ENCODE results near the gene DECR2. TPM values are rescaled to one million over a fixed set of nuclear protein-coding genes. Genes with fewer than 3 reads are reported as not detected.
A peak's percentile ranks its signal among the peaks of the same experiment; 100 is the strongest.

The DECR2 gene
- total and polyA plus RNA-seq, 8 donors = 5.8 to 149 (median 21.7) TPM

DNA sequence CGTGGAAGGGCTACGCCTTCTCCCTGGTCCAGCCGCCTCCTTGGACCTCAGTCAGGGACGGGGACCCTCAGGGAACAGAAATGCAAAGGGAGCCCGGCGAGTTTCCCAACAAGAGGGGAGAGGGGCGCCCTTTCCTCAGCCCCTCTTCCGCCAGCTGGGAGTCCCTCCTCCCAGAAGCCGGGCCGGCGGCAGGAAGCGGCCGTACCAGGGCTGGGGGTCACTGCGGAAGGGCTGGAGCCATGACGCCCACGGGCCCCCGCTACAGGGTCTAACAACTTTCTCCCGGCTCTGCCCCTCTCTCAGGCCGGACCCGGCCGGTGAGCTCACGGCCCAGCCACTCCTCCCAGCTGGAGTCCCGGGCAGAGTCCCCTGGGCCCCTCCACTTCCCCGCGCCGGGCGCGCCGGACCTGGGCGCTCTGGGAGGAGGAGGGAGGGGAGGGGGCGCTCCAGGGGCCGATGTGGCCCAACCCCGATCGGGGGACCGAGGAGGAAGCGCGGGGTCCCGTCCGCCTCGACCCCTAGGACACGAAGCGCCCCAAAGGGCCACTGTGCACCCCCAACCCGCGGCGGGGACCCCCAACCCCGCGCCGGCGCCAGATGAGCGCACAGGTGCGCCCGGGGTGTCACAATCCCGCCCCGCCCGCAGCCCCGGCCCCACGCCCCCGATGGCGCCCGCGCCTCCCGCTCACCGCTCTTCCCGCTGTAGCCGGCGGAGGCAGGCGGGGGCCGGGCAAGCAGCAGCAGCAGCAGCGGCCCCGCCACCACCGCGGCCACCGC, 20.5 kb upstream of the DECR2 start:
- peak in 1 of 2 donors; percentile 73 for DNase-seq
- 0 to 5% (median 1%) methylated on average over 8 to 72 of the region's 73 CpGs for WGBS, 5 donors
- Histone ChIP-seq H3K4me1 (peaks cover 42 to 59% (median 52%) of the 10 kb centered on the region in 4 donors), H3K27ac (peak overlapping the region; percentile 82 to 97 (median 89)), H3K27me3 (no peaks in the 10 kb centered on the region), H3K36me3 (peaks cover 12 to 17% (median 16%) of the 10 kb centered on the region in 4 donors), H3K4me3 (peak overlapping the region; percentile 69 to 99 (median 92)), H3K9me3 (no peaks in the 10 kb centered on the region)
- TF ChIP-seq, protein P1, sequence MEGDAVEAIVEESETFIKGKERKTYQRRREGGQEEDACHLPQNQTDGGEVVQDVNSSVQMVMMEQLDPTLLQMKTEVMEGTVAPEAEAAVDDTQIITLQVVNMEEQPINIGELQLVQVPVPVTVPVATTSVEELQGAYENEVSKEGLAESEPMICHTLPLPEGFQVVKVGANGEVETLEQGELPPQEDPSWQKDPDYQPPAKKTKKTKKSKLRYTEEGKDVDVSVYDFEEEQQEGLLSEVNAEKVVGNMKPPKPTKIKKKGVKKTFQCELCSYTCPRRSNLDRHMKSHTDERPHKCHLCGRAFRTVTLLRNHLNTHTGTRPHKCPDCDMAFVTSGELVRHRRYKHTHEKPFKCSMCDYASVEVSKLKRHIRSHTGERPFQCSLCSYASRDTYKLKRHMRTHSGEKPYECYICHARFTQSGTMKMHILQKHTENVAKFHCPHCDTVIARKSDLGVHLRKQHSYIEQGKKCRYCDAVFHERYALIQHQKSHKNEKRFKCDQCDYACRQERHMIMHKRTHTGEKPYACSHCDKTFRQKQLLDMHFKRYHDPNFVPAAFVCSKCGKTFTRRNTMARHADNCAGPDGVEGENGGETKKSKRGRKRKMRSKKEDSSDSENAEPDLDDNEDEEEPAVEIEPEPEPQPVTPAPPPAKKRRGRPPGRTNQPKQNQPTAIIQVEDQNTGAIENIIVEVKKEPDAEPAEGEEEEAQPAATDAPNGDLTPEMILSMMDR (IDR thresholded peaks at IDR 0.05) = no peak
- TF ChIP-seq POLR2AphosphoS5 (IDR thresholded peaks at IDR 0.05) = no peak
- no peak for TF ChIP-seq EP300 (IDR thresholded peaks at IDR 0.05)
- no peak for TF ChIP-seq POLR2A (IDR thresholded peaks at IDR 0.05)
- intact Hi-C loops (cut with DNase I; ENCODE audit: low total_unique reads) = no loop called here

DNA sequence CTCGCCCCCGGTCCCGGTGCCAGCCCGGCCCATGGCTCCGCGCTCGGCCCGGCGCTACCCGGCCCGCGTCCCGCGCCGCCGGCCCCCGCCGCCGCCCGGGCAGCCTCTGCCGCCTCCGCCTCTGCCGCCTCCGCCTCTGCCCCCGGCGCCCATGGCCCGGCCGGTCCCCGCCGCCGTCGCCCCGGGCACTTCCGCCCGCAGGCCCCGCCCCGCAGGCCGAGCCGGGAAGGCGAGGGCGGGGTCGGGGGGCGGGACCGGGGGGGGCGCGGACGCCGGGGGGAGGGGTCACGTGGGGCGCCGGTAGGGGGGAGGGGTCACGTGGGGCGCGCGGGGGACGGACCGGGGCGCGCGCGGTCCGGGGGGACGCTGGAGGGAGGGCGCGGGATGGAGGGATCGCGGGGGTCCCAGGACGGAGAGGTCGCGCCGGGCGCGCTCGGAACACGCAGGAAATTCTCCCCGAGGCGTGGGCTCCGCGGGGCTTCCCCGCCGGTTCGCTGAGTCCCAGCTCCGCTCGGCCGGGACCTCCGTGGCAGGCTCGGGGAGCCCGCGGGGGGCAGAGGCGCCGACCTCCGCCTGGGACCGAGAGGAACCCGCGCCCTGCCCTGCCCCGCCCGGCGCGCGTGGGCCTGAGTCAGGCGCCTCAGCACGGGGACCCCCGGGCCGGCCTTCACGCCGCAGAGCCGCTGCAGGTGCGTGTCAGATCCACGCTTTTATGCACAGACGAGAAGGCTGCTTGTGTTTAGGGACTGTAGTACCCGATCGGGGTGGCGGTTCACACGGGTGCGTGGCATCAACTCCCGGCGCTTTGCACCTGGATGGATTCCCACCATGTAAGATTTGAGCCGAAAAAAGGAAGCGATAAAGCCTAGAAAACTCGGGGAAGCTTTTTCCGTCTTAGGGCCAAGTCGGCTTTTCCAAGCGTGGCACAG, 19.6 kb upstream of the DECR2 start, which contains the start of gene PGAP6:
Gene PGAP6, minus strand, starts transcription at position 190 of the 929 bp plus-strand sequence. Its CDS starts 157 bp downstream, at position 33.
- Histone ChIP-seq H3K27me3 (no peaks in the 10 kb centered on the region), H3K27ac (peak within 1 kb of the TSS; percentile 82 to 97 (median 92)), H3K4me1 (peaks cover 42 to 61% (median 53%) of the 10 kb centered on the region in 4 donors), H3K4me3 (peak within 1 kb of the TSS; percentile 69 to 99 (median 92)), H3K36me3 (peaks cover 4 to 9% (median 8%) of the 10 kb centered on the region in 4 donors), H3K9me3 (no peaks in the 10 kb centered on the region)
- WGBS, 5 donors = 0 to 1% (median 1%) methylated on average over 22 to 115 of the region's 123 CpGs
- TF ChIP-seq POLR2A (IDR thresholded peaks at IDR 0.05) (no peak), POLR2AphosphoS5 (IDR thresholded peaks at IDR 0.05) (peak in 2 of 3 donors; percentile 42 to 59)
- TF ChIP-seq, protein P1 (IDR thresholded peaks at IDR 0.05) = no peak
- DNase-seq = peak; percentile 79 to 88
- intact Hi-C loops (cut with DNase I; ENCODE audit: low total_unique reads) = no loop called here

DNA sequence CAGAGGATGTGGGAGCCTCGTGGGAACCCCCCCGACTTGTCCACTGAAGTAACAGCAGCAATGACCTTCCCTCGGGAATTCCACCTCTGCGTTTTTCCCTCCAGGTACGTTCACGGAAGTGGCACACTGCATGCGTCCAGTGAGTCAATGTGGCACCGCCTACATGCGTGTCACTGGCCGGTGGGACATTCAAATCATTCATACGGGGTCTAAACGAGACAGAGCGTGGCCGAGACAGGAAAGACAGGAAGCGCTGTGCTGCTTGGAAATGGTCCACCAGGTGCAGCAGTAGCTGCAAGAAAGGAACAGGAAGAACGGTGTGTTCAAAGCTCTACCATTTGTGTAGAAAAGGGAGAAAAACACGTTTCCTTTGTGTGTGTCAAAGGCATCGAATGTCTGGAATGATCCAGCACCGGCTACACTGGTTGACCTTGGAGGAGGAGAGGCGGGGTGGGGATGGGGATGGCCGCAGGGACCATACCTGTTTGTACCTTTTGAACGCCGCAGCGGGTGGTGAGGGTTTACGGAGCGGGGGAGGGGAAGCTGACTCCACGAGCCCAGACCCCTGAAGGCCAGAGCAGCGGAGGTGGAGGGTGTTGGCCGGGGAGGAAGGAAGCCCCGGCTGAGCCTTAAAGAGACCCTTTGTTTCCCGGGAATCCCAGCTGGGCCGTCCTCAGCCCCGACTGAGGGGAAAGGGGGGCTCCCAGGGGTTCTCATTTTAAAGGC, 18.2 kb upstream of the DECR2 start:
- 12 to 40% (median 18%) methylated on average over 31 to 33 of the region's 33 CpGs for WGBS, 5 donors
- Histone ChIP-seq H3K9me3 (no peaks in the 10 kb centered on the region), H3K4me1 (peaks cover 49 to 74% (median 61%) of the 10 kb centered on the region in 4 donors), H3K4me3 (peak overlapping the region; percentile 69 to 99 (median 91)), H3K36me3 (no peaks in the 10 kb centered on the region), H3K27ac (peak overlapping the region; percentile 57 to 97 (median 92)), H3K27me3 (no peaks in the 10 kb centered on the region)
- intact Hi-C loops (cut with DNase I; ENCODE audit: low total_unique reads) = no loop called here
- peak in 2 of 3 donors; percentile 78 to 88 for TF ChIP-seq POLR2AphosphoS5 (IDR thresholded peaks at IDR 0.05)
- no peak for TF ChIP-seq EP300 (IDR thresholded peaks at IDR 0.05)
- TF ChIP-seq, protein P1 (IDR thresholded peaks at IDR 0.05) = no peak
- TF ChIP-seq POLR2A (IDR thresholded peaks at IDR 0.05) = no peak
- DNase-seq = peak; percentile 81 to 89

All from stomach (tissue), 9 donors.